HepG2 (cell line): Measurements from ENCODE around the gene NEU4. TPM values are rescaled to one million over a fixed set of nuclear protein-coding genes. Genes with fewer than 3 reads are reported as not detected.
A peak's percentile ranks its signal among the peaks of the same experiment; 100 is the strongest.

Experiments
- AGO2 ChIP-seq: fragments of 200-400 bp; formaldehyde crosslinking; optimal IDR thresholded peaks from 2 replicates; pipeline ENCODE3; 2017; ENCODE audit warnings: mild to moderate bottlenecking, low read depth, low read length, moderate library complexity
- KAT8 ChIP-seq: IDR thresholded peaks from 2 replicates; pipeline ENCODE4 v1.6.1; 2016; ENCODE audit warnings: missing genetic modification reagents, missing compliant biosample characterization
- NFKB2 ChIP-seq: sonication (generic); formaldehyde crosslinking; IDR thresholded peaks from 2 replicates; pipeline ENCODE4 v1.4.0; 2020; ENCODE audit warnings: missing genetic modification reagents, borderline replicate concordance
- NPAS2 ChIP-seq: sonication (generic); formaldehyde crosslinking; IDR thresholded peaks from 2 replicates; pipeline ENCODE4 v1.8.0; 2022; ENCODE audit warnings: mild to moderate bottlenecking, missing genetic modification reagents, borderline replicate concordance
- SRSF4 ChIP-seq: fragments of 200-400 bp; formaldehyde crosslinking; IDR thresholded peaks from one replicate; pipeline ENCODE4 v1.6.1; 2018; ENCODE audit warnings: mild to moderate bottlenecking, low read depth, low read length, moderate library complexity; ENCODE audit not compliant: poor library complexity, severe bottlenecking
- TEAD3 ChIP-seq: optimal IDR thresholded peaks from 2 replicates; pipeline ENCODE3; 2016; ENCODE audit warnings: borderline replicate concordance
- XRCC5 ChIP-seq: fragments of 200-400 bp; formaldehyde crosslinking; optimal IDR thresholded peaks from 2 replicates; pipeline ENCODE3; 2017; ENCODE audit warnings: mild to moderate bottlenecking, low read length
- ZBTB43 ChIP-seq: sonication (generic); formaldehyde crosslinking; conservative IDR thresholded peaks from 2 replicates; pipeline ENCODE4 v1.4.0; 2020; ENCODE audit warnings: missing genetic modification reagents
- ZEB1 ChIP-seq: IDR thresholded peaks from 2 replicates; pipeline ENCODE4 v1.6.1; 2012; ENCODE audit warnings: mild to moderate bottlenecking, low read depth, inconsistent platforms; ENCODE audit not compliant: insufficient replicate concordance
- ZNF143 ChIP-seq: sonication (generic); formaldehyde crosslinking; IDR thresholded peaks from 2 replicates; pipeline ENCODE4 v1.4.0; 2020; ENCODE audit warnings: missing genetic modification reagents
- ZNF335 ChIP-seq: sonication (generic); formaldehyde crosslinking; IDR thresholded peaks from 2 replicates; pipeline ENCODE4 v1.4.0; 2020; ENCODE audit warnings: missing genetic modification reagents
- ZNF503 ChIP-seq: sonication (generic); formaldehyde crosslinking; IDR thresholded peaks from 2 replicates; pipeline ENCODE4 v1.4.0; 2020; ENCODE audit warnings: missing genetic modification reagents
- ZNF564 ChIP-seq: sonication (generic); formaldehyde crosslinking; IDR thresholded peaks from 2 replicates; pipeline ENCODE4 v1.8.1; 2023; ENCODE audit warnings: mild to moderate bottlenecking, missing genetic modification reagents
- ZNF768 ChIP-seq: sonication (generic); formaldehyde crosslinking; IDR thresholded peaks from 2 replicates; pipeline ENCODE4 v1.4.0; 2020; ENCODE audit warnings: missing genetic modification reagents
- polyA plus RNA-seq, 8 experiments: library from polyadenylated mRNA; depleted of rRNA in 3 of 8; stranded (reverse) in 7 of 8; unstranded in 1 of 8; fragments of >200 nt; fragmentation: Illumina TruSeq in 4 of 8; extraction: Trizol in 4 of 8; gene quantifications; 2 replicates each; pipeline versions ENCODE4 v1.2.1 to v1.2.3, GENCODE V29; 2011 to 2016; ENCODE audit warnings: low read depth in 4 of 8, missing spikeins in 1 of 8, mixed read lengths in 1 of 8; ENCODE audit not compliant: insufficient read depth in 1 of 8
- total RNA-seq, 5 experiments: library from RNA; depleted of rRNA; stranded (reverse); fragments of >200 nt; fragmentation: Illumina TruSeq; extraction: Trizol; gene quantifications; 2 replicates each; pipeline ENCODE4 v1.2.3, GENCODE V29; 2016; ENCODE audit warnings: low read depth in 1 of 5
- TF ChIP-seq, protein P1 (sequence below): sonication (generic); formaldehyde crosslinking; IDR thresholded peaks from one replicate; pipeline ENCODE4 v1.5.1; 2020; ENCODE audit warnings: mild to moderate bottlenecking, missing genetic modification reagents; ENCODE audit errors: not compliant biosample characterization
- TF ChIP-seq, protein P2 (sequence below): sonication (generic); formaldehyde crosslinking; IDR thresholded peaks from 2 replicates; pipeline ENCODE4 v1.8.1; 2023; ENCODE audit warnings: missing genetic modification reagents, inconsistent platforms, borderline replicate concordance

The NEU4 gene
- total and polyA plus RNA-seq, 2 of the 13 experiments (the other 11 are each of a cell fraction or from before 2014, with no cell fraction given), result 53.5 to 107 TPM

- TF ChIP-seq XRCC5 (peak; percentile 48), NFKB2 (CRISPR knock-in tag) (no peak), AGO2 (peak; percentile 97), ZNF143 (CRISPR knock-in tag) (no peak), NPAS2 (CRISPR knock-in tag) (no peak), ZEB1 (no peak), ZNF768 (CRISPR knock-in tag) (peak; percentile 75; the same call in 1 of the 2 replicates), ZNF503 (CRISPR knock-in tag) (no peak), ZNF335 (CRISPR knock-in tag) (no peak; the same call in 1 of the 2 replicates), TEAD3 (peak; percentile 60), SRSF4 (no peak), ZBTB43 (peak; percentile 6; the same call in 1 of the 2 replicates), ZNF564 (CRISPR knock-in tag) (peak; percentile 77), KAT8 (CRISPR knock-in tag) (no peak)
- TF ChIP-seq, protein P1, sequence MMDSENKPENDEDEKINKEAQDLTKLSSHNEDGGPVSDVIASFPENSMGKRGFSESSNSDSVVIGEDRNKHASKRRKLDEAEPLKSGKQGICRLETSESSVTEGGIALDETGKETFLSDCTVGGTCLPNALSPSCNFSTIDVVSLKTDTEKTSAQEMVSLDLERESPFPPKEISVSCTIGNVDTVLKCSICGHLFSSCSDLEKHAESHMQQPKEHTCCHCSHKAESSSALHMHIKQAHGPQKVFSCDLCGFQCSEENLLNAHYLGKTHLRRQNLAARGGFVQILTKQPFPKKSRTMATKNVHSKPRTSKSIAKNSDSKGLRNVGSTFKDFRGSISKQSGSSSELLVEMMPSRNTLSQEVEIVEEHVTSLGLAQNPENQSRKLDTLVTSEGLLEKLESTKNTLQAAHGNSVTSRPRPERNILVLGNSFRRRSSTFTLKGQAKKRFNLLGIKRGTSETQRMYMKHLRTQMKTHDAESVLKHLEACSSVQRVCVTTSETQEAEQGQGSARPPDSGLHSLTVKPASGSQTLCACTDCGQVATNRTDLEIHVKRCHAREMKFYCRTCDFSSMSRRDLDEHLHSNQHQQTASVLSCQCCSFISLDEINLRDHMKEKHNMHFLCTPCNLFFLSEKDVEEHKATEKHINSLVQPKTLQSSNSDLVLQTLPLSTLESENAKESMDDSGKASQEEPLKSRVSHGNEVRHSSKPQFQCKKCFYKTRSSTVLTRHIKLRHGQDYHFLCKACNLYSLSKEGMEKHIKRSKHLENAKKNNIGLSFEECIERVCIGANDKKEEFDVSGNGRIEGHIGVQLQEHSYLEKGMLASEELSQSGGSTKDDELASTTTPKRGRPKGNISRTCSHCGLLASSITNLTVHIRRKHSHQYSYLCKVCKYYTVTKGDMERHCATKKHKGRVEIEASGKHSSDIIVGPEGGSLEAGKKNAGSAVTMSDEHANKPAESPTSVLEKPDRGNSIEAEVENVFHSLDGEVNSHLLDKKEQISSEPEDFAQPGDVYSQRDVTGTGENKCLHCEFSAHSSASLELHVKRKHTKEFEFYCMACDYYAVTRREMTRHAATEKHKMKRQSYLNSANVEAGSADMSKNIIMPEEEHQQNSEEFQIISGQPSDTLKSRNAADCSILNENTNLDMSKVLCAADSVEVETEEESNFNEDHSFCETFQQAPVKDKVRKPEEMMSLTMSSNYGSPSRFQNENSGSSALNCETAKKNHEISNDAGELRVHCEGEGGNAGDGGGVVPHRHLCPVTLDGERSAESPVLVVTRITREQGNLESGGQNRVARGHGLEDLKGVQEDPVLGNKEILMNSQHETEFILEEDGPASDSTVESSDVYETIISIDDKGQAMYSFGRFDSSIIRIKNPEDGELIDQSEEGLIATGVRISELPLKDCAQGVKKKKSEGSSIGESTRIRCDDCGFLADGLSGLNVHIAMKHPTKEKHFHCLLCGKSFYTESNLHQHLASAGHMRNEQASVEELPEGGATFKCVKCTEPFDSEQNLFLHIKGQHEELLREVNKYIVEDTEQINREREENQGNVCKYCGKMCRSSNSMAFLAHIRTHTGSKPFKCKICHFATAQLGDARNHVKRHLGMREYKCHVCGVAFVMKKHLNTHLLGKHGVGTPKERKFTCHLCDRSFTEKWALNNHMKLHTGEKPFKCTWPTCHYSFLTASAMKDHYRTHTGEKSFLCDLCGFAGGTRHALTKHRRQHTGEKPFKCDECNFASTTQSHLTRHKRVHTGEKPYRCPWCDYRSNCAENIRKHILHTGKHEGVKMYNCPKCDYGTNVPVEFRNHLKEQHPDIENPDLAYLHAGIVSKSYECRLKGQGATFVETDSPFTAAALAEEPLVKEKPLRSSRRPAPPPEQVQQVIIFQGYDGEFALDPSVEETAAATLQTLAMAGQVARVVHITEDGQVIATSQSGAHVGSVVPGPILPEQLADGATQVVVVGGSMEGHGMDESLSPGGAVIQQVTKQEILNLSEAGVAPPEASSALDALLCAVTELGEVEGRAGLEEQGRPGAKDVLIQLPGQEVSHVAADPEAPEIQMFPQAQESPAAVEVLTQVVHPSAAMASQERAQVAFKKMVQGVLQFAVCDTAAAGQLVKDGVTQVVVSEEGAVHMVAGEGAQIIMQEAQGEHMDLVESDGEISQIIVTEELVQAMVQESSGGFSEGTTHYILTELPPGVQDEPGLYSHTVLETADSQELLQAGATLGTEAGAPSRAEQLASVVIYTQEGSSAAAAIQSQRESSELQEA (CRISPR knock-in tag), result peak; percentile 90
- TF ChIP-seq, protein P2, sequence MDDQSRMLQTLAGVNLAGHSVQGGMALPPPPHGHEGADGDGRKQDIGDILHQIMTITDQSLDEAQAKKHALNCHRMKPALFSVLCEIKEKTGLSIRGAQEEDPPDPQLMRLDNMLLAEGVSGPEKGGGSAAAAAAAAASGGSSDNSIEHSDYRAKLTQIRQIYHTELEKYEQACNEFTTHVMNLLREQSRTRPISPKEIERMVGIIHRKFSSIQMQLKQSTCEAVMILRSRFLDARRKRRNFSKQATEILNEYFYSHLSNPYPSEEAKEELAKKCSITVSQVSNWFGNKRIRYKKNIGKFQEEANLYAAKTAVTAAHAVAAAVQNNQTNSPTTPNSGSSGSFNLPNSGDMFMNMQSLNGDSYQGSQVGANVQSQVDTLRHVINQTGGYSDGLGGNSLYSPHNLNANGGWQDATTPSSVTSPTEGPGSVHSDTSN (CRISPR knock-in tag), result 0 out of 2 replicates have a peak, but pooled peaks have one; percentile 7
Measured at GRCh38 chr2:241771286-241772062, 37.5 kb upstream of the NEU4 start (continued).
